GM23248 (cell line): ENCODE data around the gene CTNND2.

ENCODE experiments used
- EZH2 ChIP-seq: fragments of 200-600 bp; sonication (generic); IDR thresholded peaks from 2 replicates; pipeline ENCODE4 v1.6.1; 2018; ENCODE audit warnings: antibody characterized with exemption, mild to moderate bottlenecking; ENCODE audit not compliant: insufficient read depth, poor library complexity, severe bottlenecking
- EZH2phosphoT487 ChIP-seq: fragments of 200-600 bp; sonication (generic); IDR thresholded peaks from 2 replicates; pipeline ENCODE4 v1.6.1; 2018; ENCODE audit warnings: antibody characterized with exemption, moderate library complexity, mild to moderate bottlenecking, low read depth; ENCODE audit not compliant: insufficient read depth

DNA sequence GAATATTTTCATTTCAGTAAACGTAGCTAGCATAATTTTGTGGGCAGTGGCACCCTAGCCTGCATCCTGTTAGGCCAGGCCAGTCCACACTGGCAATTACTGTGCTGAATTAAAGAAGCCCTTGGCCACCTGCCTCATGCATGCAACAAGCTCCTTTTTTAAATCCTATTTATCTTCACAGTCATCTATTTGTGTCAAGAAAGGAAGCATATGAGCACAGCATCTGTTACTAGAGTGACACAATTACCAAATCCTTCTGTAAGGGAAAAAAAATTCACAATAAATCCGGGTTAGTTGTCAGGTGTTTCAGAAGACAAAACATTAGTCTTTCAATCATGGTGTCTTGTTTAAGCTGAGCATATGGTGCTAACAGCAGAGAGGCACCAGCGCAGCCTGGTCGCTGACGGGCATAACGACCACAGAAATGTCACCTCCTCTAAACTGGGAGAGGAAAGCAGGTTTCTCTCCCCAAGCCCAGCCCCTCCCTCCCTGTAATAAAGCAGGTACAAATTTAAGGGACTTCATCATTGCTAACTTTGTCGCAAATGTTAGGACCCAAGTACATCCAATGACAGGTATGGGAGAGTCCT lies 520.6 kb downstream of the CTNND2 start:
- TF ChIP-seq EZH2phosphoT487 (no peak), EZH2 (no peak)
